Measurements from ENCODE around the gene NR3C1. TPM values are rescaled to one million over a fixed set of nuclear protein-coding genes. Genes with fewer than 3 reads are reported as not detected.

Gene NR3C1
- polyA plus RNA-seq, 1 donor = 32.6 TPM

GRCh38 chr5:143247134-143247815 is 156.2 kb downstream of the NR3C1 start:
- Histone ChIP-seq H3K27ac (ENCODE audit: low read length) (no peak overlapping the region), H3K36me3 (ENCODE audit: control insufficient read depth, insufficient read depth, low read length) (no peaks in the 10 kb centered on the region), H3K4me1 (ENCODE audit: control insufficient read depth, insufficient read depth, low read length) (peaks cover 13% of the 10 kb centered on the region), H3K9me3 (ENCODE audit: control insufficient read depth, low read depth, low read length) (peaks cover 10% of the 10 kb centered on the region), H3K4me3 (ENCODE audit: low read length) (no peak overlapping the region), H3K27me3 (ENCODE audit: control insufficient read depth, insufficient read depth, low read length) (no peaks in the 10 kb centered on the region)
- WGBS (ENCODE audit: insufficient coverage, low lambda C conversion rate) = 100% methylated on average over 1 of the region's 1 CpG
- no peak for DNase-seq

- no CpG with 5 or more reads among the region's 11 CpGs for WGBS (ENCODE audit: insufficient coverage, low lambda C conversion rate)
- Histone ChIP-seq H3K9me3 (ENCODE audit: control insufficient read depth, low read depth, low read length) (peaks cover 10% of the 10 kb centered on the region), H3K4me3 (ENCODE audit: low read length) (no peak overlapping the region), H3K27me3 (ENCODE audit: control insufficient read depth, insufficient read depth, low read length) (no peaks in the 10 kb centered on the region), H3K4me1 (ENCODE audit: control insufficient read depth, insufficient read depth, low read length) (peaks cover 12% of the 10 kb centered on the region), H3K27ac (ENCODE audit: low read length) (no peak overlapping the region), H3K36me3 (ENCODE audit: control insufficient read depth, insufficient read depth, low read length) (no peaks in the 10 kb centered on the region)
- no peak for DNase-seq
These were observed 157.4 kb downstream of the NR3C1 start for GRCh38 chr5:143245929-143246561.

- Histone ChIP-seq H3K36me3 (ENCODE audit: control insufficient read depth, insufficient read depth, low read length) (no peaks in the 10 kb centered on the region), H3K27ac (ENCODE audit: low read length) (no peak overlapping the region), H3K4me3 (ENCODE audit: low read length) (no peak overlapping the region), H3K27me3 (ENCODE audit: control insufficient read depth, insufficient read depth, low read length) (no peaks in the 10 kb centered on the region), H3K9me3 (ENCODE audit: control insufficient read depth, low read depth, low read length) (peaks cover 10% of the 10 kb centered on the region), H3K4me1 (ENCODE audit: control insufficient read depth, insufficient read depth, low read length) (peaks cover 6% of the 10 kb centered on the region)
- DNase-seq = no peak
- no CpG with 5 or more reads among the region's 2 CpGs for WGBS (ENCODE audit: insufficient coverage, low lambda C conversion rate)
These were observed 158.5 kb downstream of the NR3C1 start for GRCh38 chr5:143244990-143245389.

GRCh38 chr5:143244000-143244736 is 159.3 kb downstream of the NR3C1 start:
- no peaks in the 10 kb centered on the region for H3K27me3 ChIP-seq (ENCODE audit: control insufficient read depth, insufficient read depth, low read length)
- no peaks in the 10 kb centered on the region for H3K4me1 ChIP-seq (ENCODE audit: control insufficient read depth, insufficient read depth, low read length)
- peaks cover 10% of the 10 kb centered on the region for H3K9me3 ChIP-seq (ENCODE audit: control insufficient read depth, low read depth, low read length)
- H3K27ac ChIP-seq (ENCODE audit: low read length) = peak overlapping the region; percentile 9
- DNase-seq = peak; percentile 28 to 33
- H3K4me3 ChIP-seq (ENCODE audit: low read length) = no peak overlapping the region
- WGBS (ENCODE audit: insufficient coverage, low lambda C conversion rate) = 100% methylated on average over 1 of the region's 16 CpGs
- H3K36me3 ChIP-seq (ENCODE audit: control insufficient read depth, insufficient read depth, low read length) = no peaks in the 10 kb centered on the region

GRCh38 chr5:143243103-143243502 is 160.4 kb downstream of the NR3C1 start:
- no peaks in the 10 kb centered on the region for H3K36me3 ChIP-seq (ENCODE audit: control insufficient read depth, insufficient read depth, low read length)
- no peaks in the 10 kb centered on the region for H3K27me3 ChIP-seq (ENCODE audit: control insufficient read depth, insufficient read depth, low read length)
- no peak overlapping the region for H3K27ac ChIP-seq (ENCODE audit: low read length)
- DNase-seq = no peak
- WGBS (ENCODE audit: insufficient coverage, low lambda C conversion rate) = no CpG with 5 or more reads among the region's 6 CpGs
- no peaks in the 10 kb centered on the region for H3K4me1 ChIP-seq (ENCODE audit: control insufficient read depth, insufficient read depth, low read length)
- H3K4me3 ChIP-seq (ENCODE audit: low read length) = no peak overlapping the region
- peaks cover 10% of the 10 kb centered on the region for H3K9me3 ChIP-seq (ENCODE audit: control insufficient read depth, low read depth, low read length)

- H3K36me3 ChIP-seq (ENCODE audit: control insufficient read depth, insufficient read depth, low read length) = no peaks in the 10 kb centered on the region
- DNase-seq = no peak
- WGBS (ENCODE audit: insufficient coverage, low lambda C conversion rate) = 50% methylated on average over 1 of the region's 1 CpG
- no peak overlapping the region for H3K4me3 ChIP-seq (ENCODE audit: low read length)
- no peaks in the 10 kb centered on the region for H3K27me3 ChIP-seq (ENCODE audit: control insufficient read depth, insufficient read depth, low read length)
- no peak overlapping the region for H3K27ac ChIP-seq (ENCODE audit: low read length)
- peaks cover 4% of the 10 kb centered on the region for H3K9me3 ChIP-seq (ENCODE audit: control insufficient read depth, low read depth, low read length)
- H3K4me1 ChIP-seq (ENCODE audit: control insufficient read depth, insufficient read depth, low read length) = no peaks in the 10 kb centered on the region
These were observed 161.6 kb downstream of the NR3C1 start for GRCh38 chr5:143241892-143242291.

- H3K4me3 ChIP-seq (ENCODE audit: low read length) = no peak overlapping the region
- no peaks in the 10 kb centered on the region for H3K36me3 ChIP-seq (ENCODE audit: control insufficient read depth, insufficient read depth, low read length)
- H3K27ac ChIP-seq (ENCODE audit: low read length) = no peak overlapping the region
- H3K4me1 ChIP-seq (ENCODE audit: control insufficient read depth, insufficient read depth, low read length) = no peaks in the 10 kb centered on the region
- WGBS (ENCODE audit: insufficient coverage, low lambda C conversion rate) = no CpG with 5 or more reads among the region's 5 CpGs
- no peak for DNase-seq
- H3K9me3 ChIP-seq (ENCODE audit: control insufficient read depth, low read depth, low read length) = peaks cover 2% of the 10 kb centered on the region
- no peaks in the 10 kb centered on the region for H3K27me3 ChIP-seq (ENCODE audit: control insufficient read depth, insufficient read depth, low read length)
These were observed 163.5 kb downstream of the NR3C1 start for GRCh38 chr5:143239882-143240518.

GRCh38 chr5:143238620-143239019 is 164.9 kb downstream of the NR3C1 start:
- no peaks in the 10 kb centered on the region for H3K4me1 ChIP-seq (ENCODE audit: control insufficient read depth, insufficient read depth, low read length)
- WGBS (ENCODE audit: insufficient coverage, low lambda C conversion rate) = 100% methylated on average over 1 of the region's 2 CpGs

GRCh38 chr5:143237664-143238063 is 165.8 kb downstream of the NR3C1 start:
- no CpG with 5 or more reads among the region's 10 CpGs for WGBS (ENCODE audit: insufficient coverage, low lambda C conversion rate)
- H3K9me3 ChIP-seq (ENCODE audit: control insufficient read depth, low read depth, low read length) = no peaks in the 10 kb centered on the region
- no peak overlapping the region for H3K27ac ChIP-seq (ENCODE audit: low read length)
- no peaks in the 10 kb centered on the region for H3K27me3 ChIP-seq (ENCODE audit: control insufficient read depth, insufficient read depth, low read length)
- no peak for DNase-seq
- no peaks in the 10 kb centered on the region for H3K4me1 ChIP-seq (ENCODE audit: control insufficient read depth, insufficient read depth, low read length)
- no peaks in the 10 kb centered on the region for H3K36me3 ChIP-seq (ENCODE audit: control insufficient read depth, insufficient read depth, low read length)
- no peak overlapping the region for H3K4me3 ChIP-seq (ENCODE audit: low read length)

More at GRCh38 chr5:143238620-143239019, 164.9 kb downstream of the NR3C1 start:
- Histone ChIP-seq H3K27ac (ENCODE audit: low read length) (no peak overlapping the region), H3K27me3 (ENCODE audit: control insufficient read depth, insufficient read depth, low read length) (no peaks in the 10 kb centered on the region), H3K4me3 (ENCODE audit: low read length) (no peak overlapping the region), H3K36me3 (ENCODE audit: control insufficient read depth, insufficient read depth, low read length) (no peaks in the 10 kb centered on the region), H3K9me3 (ENCODE audit: control insufficient read depth, low read depth, low read length) (no peaks in the 10 kb centered on the region)
- DNase-seq = no peak

- Histone ChIP-seq H3K9me3 (ENCODE audit: control insufficient read depth, low read depth, low read length) (no peaks in the 10 kb centered on the region), H3K36me3 (ENCODE audit: control insufficient read depth, insufficient read depth, low read length) (no peaks in the 10 kb centered on the region), H3K4me1 (ENCODE audit: control insufficient read depth, insufficient read depth, low read length) (no peaks in the 10 kb centered on the region), H3K27me3 (ENCODE audit: control insufficient read depth, insufficient read depth, low read length) (no peaks in the 10 kb centered on the region), H3K4me3 (ENCODE audit: low read length) (no peak overlapping the region), H3K27ac (ENCODE audit: low read length) (no peak overlapping the region)
- no CpG with 5 or more reads among the region's 2 CpGs for WGBS (ENCODE audit: insufficient coverage, low lambda C conversion rate)
- no peak for DNase-seq
These were observed 166.8 kb downstream of the NR3C1 start for GRCh38 chr5:143236682-143237081.

All from large intestine (tissue), 3 donors.